Keratinocyte (primary cell): ENCODE results near the gene NUP153. TPM values are rescaled to one million over a fixed set of nuclear protein-coding genes. Genes with fewer than 3 reads are reported as not detected.

Experiments used
- DNase-seq: peaks from one replicate; pipeline ENCODE4 v3.0.0-alpha.2; 2011; ENCODE audit warnings: low read depth, missing footprints, low spot score
- FAIRE-seq: peaks from 2 replicates; lab custom pipeline; 2011; peaks lifted over from hg19 to GRCh38; lab: Jason Lieb, UNC
- H2AFZ ChIP-seq: 2 replicates; pipeline ENCODE4 v1.6.0; 2012; ENCODE audit warnings: low read length, control low read depth, inconsistent platforms; ENCODE audit not compliant: control insufficient read depth
- H3K27ac ChIP-seq: 2 replicates; pipeline ENCODE4 v1.5.1; 2011; ENCODE audit warnings: low read length; ENCODE audit not compliant: control insufficient read depth, insufficient read depth
- H3K27me3 ChIP-seq: 3 replicates; pipeline ENCODE4 v1.6.0; 2011; ENCODE audit warnings: low read length; ENCODE audit not compliant: control insufficient read depth, insufficient read depth; ENCODE audit errors: extremely low read depth
- H3K36me3 ChIP-seq, 2 experiments: 2 replicates in 1 of 2; 3 replicates in 1 of 2; pipeline ENCODE4 v1.5.1; 2011; ENCODE audit warnings: low read length in 2 of 2, mild to moderate bottlenecking in 1 of 2; ENCODE audit not compliant: control insufficient read depth in 2 of 2, insufficient read depth in 2 of 2; ENCODE audit errors: extremely low read depth in 1 of 2
- H3K4me1 ChIP-seq: 3 replicates; pipeline ENCODE4 v1.5.1; 2011; ENCODE audit warnings: low read length; ENCODE audit not compliant: control insufficient read depth, insufficient read depth; ENCODE audit errors: extremely low read depth
- H3K4me2 ChIP-seq: 3 replicates; pipeline ENCODE4 v1.6.0; 2011; ENCODE audit warnings: low read depth, low read length; ENCODE audit not compliant: control insufficient read depth, insufficient read depth; ENCODE audit errors: extremely low read depth
- H3K4me3 ChIP-seq, 3 experiments: fragments of 200-600 bp in 1 of 3; sonication (generic) in 1 of 3; 2 replicates in 2 of 3; 3 replicates in 1 of 3; pipeline ENCODE4 v1.5.1; 2011 to 2016; ENCODE audit warnings: low read length in 3 of 3, mild to moderate bottlenecking in 3 of 3, control low read depth in 2 of 3, inconsistent platforms in 1 of 3, low read depth in 1 of 3, mixed read lengths in 1 of 3, mixed run types in 1 of 3, moderate library complexity in 1 of 3; ENCODE audit not compliant: control insufficient read depth in 2 of 3, insufficient read depth in 2 of 3; ENCODE audit errors: extremely low read depth in 1 of 3
- H3K79me2 ChIP-seq: 2 replicates; pipeline ENCODE4 v1.6.0; 2012; ENCODE audit warnings: low read length; ENCODE audit not compliant: control insufficient read depth, insufficient read depth
- H3K9ac ChIP-seq: 3 replicates; pipeline ENCODE4 v1.6.0; 2011; ENCODE audit warnings: low read length; ENCODE audit not compliant: control insufficient read depth, insufficient read depth; ENCODE audit errors: extremely low read depth
- H3K9me1 ChIP-seq: 3 replicates; pipeline ENCODE4 v1.6.0; 2011; ENCODE audit warnings: low read length; ENCODE audit not compliant: control insufficient read depth, insufficient read depth; ENCODE audit errors: extremely low read depth
- H3K9me3 ChIP-seq: 2 replicates; pipeline ENCODE4 v1.5.1; 2012; ENCODE audit warnings: low read depth, low read length; ENCODE audit not compliant: control insufficient read depth
- H4K20me1 ChIP-seq: 3 replicates; pipeline ENCODE4 v1.6.0; 2011; ENCODE audit warnings: low read length; ENCODE audit not compliant: control insufficient read depth, insufficient read depth; ENCODE audit errors: extremely low read depth
- EZH2 ChIP-seq: IDR thresholded peaks from one replicate; pipeline ENCODE4 v1.6.1; 2012; ENCODE audit warnings: inconsistent platforms, mild to moderate bottlenecking, low read length, moderate library complexity
- dilution Hi-C: fragments of 300-500 bp; cut with MboI; formaldehyde crosslinking; loops from one replicate; pipeline ENCODE4 v1.7.0; 2020; ENCODE audit warnings: low sequenced_read_pairs; ENCODE audit not compliant: extremely low pct_ligation_motif_present
- polyA plus RNA-seq, 5 experiments: library from polyadenylated mRNA; depleted of rRNA in 3 of 5; stranded (reverse) in 3 of 5; stranded (forward) in 1 of 5; unstranded in 1 of 5; fragments of >200 nt; gene quantifications; 1 replicate in 1 of 5; 2 replicates in 3 of 5; 3 replicates in 1 of 5; pipeline versions ENCODE4 v1.2.1 to v1.2.3, GENCODE V29; 2011 to 2012; ENCODE audit warnings: missing spikeins in 2 of 5, low read depth in 1 of 5, low replicate concordance in 1 of 5
- TF ChIP-seq, protein P1 (sequence below), 3 experiments: IDR thresholded peaks in 1 of 3; conservative IDR thresholded peaks in 1 of 3; optimal IDR thresholded peaks in 1 of 3; 2 replicates in 2 of 3; 3 replicates in 1 of 3; pipeline versions ENCODE3 to v1.5.1; 2011; ENCODE audit warnings: low read length in 3 of 3, mild to moderate bottlenecking in 3 of 3, moderate library complexity in 2 of 3, control low read depth in 1 of 3, inconsistent platforms in 1 of 3; ENCODE audit not compliant: insufficient read depth in 2 of 3; ENCODE audit errors: extremely low read depth in 1 of 3

Gene NUP153
- polyA plus RNA-seq, 1 donor (not counting 4 experiments of a cell fraction or from before 2014, with no cell fraction given), result 27.6 TPM

DNA sequence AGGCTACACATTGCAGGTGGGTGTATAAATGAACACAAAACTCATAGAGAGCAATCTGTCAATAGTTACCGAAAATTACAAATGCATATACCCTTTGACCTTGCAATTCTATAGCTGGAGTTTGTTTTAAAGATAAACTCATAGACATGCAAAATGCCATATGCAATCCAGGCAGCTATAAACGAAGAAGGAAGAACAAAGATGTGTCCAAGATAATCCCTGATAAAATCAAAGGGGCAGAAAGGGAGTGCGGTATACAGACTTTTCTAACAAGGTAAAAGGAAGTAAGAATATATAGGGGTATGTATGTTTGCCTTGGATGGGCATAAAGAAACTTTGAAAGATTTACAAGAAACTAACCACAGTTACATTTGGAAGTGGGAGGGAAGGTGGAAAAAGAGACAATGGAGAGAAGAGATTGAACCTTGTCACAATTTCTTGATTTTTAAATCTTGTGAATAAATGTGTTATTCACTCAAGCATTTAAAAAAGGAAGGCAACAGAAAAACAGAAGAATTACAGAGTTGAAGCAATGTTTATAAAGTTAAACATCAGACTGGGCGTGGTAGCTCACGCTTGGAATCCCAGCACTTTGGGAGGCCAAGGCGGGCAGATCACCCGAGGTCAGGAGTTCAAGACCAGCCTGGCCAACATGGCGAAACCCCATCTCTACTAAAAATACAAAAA is 76.8 kb downstream of the NUP153 start:
- H4K20me1 ChIP-seq, result peaks cover 3% of the 10 kb centered on the region
- H3K79me2 ChIP-seq, result peaks cover 25% of the 10 kb centered on the region
- H3K27ac ChIP-seq, result no peak overlapping the region
- dilution Hi-C loops, result no loop called here
- H3K9me3 ChIP-seq, result no peaks in the 10 kb centered on the region
- H3K27me3 ChIP-seq, result no peaks in the 10 kb centered on the region
- no peak overlapping the region for H3K9ac ChIP-seq
- DNase-seq, result no peak
- no peaks in the 10 kb centered on the region for H3K9me1 ChIP-seq
- no peaks in the 10 kb centered on the region for H3K4me1 ChIP-seq
- FAIRE-seq, result no peak
- no peak overlapping the region for H2AFZ ChIP-seq
- no peak overlapping the region for H3K4me3 ChIP-seq
- no peak overlapping the region for H3K4me2 ChIP-seq
- H3K36me3 ChIP-seq, result peaks cover 7 to 20% of the 10 kb centered on the region in 2 experiments
- no peak for TF ChIP-seq EZH2
- TF ChIP-seq, protein P1, sequence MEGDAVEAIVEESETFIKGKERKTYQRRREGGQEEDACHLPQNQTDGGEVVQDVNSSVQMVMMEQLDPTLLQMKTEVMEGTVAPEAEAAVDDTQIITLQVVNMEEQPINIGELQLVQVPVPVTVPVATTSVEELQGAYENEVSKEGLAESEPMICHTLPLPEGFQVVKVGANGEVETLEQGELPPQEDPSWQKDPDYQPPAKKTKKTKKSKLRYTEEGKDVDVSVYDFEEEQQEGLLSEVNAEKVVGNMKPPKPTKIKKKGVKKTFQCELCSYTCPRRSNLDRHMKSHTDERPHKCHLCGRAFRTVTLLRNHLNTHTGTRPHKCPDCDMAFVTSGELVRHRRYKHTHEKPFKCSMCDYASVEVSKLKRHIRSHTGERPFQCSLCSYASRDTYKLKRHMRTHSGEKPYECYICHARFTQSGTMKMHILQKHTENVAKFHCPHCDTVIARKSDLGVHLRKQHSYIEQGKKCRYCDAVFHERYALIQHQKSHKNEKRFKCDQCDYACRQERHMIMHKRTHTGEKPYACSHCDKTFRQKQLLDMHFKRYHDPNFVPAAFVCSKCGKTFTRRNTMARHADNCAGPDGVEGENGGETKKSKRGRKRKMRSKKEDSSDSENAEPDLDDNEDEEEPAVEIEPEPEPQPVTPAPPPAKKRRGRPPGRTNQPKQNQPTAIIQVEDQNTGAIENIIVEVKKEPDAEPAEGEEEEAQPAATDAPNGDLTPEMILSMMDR (optimal IDR thresholded peaks at IDR 0.05 in 1 of 3, IDR thresholded peaks at IDR 0.05 in 1 of 3, conservative IDR thresholded peaks at IDR 0.05 in 1 of 3; ENCODE audit: extremely low read depth in 1 of 3, insufficient read depth in 2 of 3, low read length in 3 of 3), result no peak

DNA sequence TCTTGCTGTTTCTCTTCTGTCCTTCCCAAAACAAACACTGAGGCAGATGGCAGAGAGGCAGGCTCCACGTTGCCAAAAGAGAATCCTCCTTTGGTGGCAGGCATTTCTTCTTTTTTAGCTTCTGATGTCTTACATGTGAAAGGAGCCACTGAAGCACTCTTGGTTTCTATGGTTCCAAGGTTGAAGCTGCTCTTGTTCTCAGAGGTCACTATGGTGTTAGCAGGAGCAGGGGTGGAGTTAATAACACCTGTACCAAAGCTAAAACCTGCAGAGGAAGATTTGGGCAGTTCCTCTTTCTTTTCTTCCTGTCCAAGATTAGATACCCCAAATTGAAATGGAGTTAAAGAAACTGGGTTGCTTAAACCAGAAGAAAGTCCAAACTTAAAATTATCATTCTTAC is 77.9 kb downstream of the NUP153 start:
- no peak overlapping the region for H3K27ac ChIP-seq
- no peak overlapping the region for H3K4me3 ChIP-seq
- dilution Hi-C loops, result no loop called here
- peaks cover 23% of the 10 kb centered on the region for H3K79me2 ChIP-seq
- FAIRE-seq, result no peak
- H3K9me1 ChIP-seq, result peaks cover 3% of the 10 kb centered on the region
- peaks cover 9 to 27% of the 10 kb centered on the region in 2 experiments for H3K36me3 ChIP-seq
- H3K27me3 ChIP-seq, result no peaks in the 10 kb centered on the region
- H3K4me1 ChIP-seq, result no peaks in the 10 kb centered on the region
- H3K9ac ChIP-seq, result no peak overlapping the region
- no peaks in the 10 kb centered on the region for H3K9me3 ChIP-seq
- no peak for TF ChIP-seq EZH2
- TF ChIP-seq, protein P1 (optimal IDR thresholded peaks at IDR 0.05 in 1 of 3, IDR thresholded peaks at IDR 0.05 in 1 of 3, conservative IDR thresholded peaks at IDR 0.05 in 1 of 3; ENCODE audit: extremely low read depth in 1 of 3, insufficient read depth in 2 of 3, low read length in 3 of 3), result no peak
- H2AFZ ChIP-seq, result no peak overlapping the region
- no peak overlapping the region for H3K4me2 ChIP-seq
- H4K20me1 ChIP-seq, result peaks cover 5% of the 10 kb centered on the region
- no peak for DNase-seq
